Activated CD4-positive, CD25-positive, alpha-beta regulatory T cell treated with anti-CD3 and anti-CD28 coated beads, Interleukin-2, amount 50 U/mL, for 16 hours (primary cell): ENCODE results near the gene USP40.

Source experiments
- DNase-seq: peaks from one replicate; pipeline ENCODE4 v3.0.0-alpha.2; 2020; ENCODE audit warnings: low read depth, low spot score

The USP40 gene

DNA sequence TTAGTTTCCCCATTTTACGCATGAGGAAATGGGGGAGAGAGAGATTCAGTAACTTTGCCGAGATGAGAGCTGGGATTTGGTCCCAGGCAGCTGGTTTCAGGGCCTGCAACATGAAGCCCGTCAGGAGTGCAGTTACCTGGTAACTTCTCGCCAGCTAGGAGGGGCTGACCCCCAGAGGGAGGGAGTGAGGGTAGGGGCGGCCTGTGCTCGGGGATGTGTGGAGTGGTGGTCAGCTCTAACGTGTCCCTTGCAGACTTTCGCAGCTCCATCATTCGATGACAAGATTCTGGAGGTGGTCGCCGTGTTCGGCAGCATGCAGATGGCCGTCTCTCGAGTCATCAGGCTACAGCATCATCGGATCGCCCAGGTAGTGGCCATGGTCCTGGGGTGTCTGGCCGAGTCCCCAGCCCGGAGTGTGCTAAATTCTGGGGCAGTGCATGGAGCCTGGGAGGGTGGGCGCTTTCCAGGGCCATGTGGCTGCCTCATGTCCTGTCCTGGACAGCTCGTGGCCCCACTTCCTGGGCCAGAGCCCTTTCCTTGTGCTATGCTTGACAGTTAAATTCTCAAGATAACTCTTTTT lies 108.5 kb downstream of the USP40 start:
- no peak for DNase-seq

- no peak for DNase-seq
Measured at GRCh38 chr2:233457356-233457755, 109.2 kb downstream of the USP40 start.

- DNase-seq, result no peak
Measured at GRCh38 chr2:233456934-233457333, 109.6 kb downstream of the USP40 start.

DNA sequence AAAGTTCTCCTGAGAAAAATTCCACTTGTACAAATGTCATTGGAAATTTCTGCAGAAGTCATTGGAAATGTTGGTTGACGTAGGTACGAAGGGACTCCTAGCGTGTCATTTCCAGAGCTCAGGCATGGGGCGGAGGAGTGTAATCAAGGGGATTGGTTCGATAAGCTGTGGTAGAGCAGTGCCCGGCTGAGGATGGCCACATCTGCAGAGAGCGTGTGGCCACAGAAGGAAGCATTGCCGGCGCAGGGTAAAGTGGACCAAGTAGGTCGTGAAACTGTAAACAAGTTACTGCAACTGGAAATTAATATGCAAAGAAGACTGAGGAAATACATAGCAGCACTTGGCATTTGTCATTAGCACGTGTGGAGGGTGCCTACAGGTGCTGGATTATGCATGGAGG lies 110.5 kb downstream of the USP40 start:
- DNase-seq, result no peak

DNA sequence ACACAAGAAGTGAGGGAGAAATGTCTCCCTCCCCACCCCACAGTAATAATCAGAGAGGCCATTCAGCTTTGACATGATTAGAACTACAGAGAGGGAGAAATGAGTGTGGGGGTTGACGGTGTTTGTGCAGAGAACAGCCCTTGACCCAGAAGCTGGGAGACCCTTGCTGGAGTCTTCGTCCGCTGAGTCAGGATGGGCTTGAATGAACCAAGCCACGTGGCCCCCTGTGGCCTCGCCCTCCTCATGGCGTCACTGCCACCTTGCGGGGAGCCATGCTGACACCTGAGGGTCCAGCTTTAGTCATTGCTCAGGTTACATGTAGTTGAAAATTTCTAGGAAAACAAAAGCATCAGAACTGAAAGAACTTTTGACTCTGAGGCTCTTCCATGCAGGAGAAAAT lies 111.1 kb downstream of the USP40 start:
- DNase-seq, result no peak

DNA sequence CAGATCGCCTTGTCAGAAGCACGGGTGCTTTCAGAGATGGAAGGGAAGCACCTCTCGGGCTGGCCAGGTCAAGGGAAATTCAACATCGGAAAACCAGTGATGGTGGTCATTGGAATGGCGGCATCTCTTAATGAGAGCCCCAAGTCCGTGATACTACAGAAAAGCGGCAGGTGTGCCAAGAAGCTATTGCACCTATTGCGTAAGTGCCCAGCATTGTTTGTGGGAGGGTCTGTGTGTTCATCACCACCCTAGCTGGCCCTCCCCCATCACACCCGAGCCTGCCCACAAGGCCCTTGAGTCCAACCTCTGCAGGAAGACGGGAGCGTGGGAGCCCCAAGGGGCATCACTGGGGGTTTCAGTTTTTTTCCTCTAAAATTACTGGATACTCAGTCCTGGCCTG lies 111.6 kb downstream of the USP40 start:
- no peak for DNase-seq

GRCh38 chr2:233453916-233454315 lies 112.7 kb downstream of the USP40 start:
- no peak for DNase-seq

GRCh38 chr2:233453111-233453915 lies 113.3 kb downstream of the USP40 start:
- DNase-seq, result no peak

- DNase-seq, result no peak
Measured at GRCh38 chr2:233451950-233452349, 114.6 kb downstream of the USP40 start.

DNA sequence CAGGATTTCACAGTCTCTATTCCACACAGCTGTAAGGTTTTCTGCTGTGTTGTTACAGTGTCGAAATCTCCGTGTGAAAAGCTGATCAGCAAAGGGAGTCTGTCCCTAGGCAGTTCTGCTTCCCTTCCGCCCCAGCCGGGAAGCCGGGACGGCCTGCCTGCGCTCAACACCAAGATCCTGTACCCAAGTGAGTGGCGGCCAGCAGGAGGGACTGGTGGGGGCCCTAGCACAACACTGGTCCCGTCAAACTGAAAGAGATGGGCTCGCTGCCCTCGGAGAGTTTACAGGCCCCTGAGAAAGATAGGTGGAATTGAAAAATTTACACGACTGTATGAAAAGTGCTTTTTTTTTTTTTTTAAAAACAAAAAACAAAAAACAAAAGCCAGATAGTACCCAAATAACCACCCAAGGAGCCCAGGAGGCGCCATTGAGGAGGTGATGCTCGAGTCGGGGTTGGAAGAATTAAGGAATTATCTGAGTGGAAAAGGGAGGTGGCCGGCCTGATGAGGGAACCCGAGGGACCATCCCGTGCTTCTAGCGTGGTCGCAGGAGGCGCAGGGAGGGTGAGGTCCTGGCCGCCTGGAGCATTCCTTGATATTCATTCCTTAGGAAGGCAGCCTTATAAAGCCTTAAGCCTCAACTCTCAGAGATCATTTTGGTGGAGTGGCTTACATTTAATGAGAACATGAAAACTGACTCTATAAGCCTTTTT lies 115.6 kb downstream of the USP40 start:
- no peak for DNase-seq

GRCh38 chr2:233449921-233450863 lies 116.4 kb downstream of the USP40 start:
- no peak for DNase-seq

- no peak for DNase-seq
Measured at GRCh38 chr2:233449081-233449901, 117.3 kb downstream of the USP40 start.

DNA sequence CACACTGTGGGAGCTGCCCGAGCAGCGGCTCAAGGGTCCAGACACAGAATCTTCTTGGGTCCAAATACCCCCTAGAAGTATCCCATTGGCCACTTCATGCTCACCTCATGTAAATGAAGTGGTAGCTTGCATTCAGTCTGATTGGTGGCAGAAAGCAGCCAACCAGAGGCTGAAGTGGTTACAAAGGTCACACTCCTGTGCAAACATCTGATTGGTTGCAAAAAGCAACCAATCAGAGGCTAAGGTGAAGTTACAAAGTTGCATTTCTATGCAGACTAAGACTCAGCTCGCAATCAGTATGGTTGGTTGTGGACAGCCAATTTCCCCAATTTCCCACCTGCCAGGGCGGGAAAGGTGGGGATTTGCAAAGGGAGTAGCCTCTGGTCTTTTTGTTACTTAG lies 118.0 kb downstream of the USP40 start:
- DNase-seq, result no peak

- no peak for DNase-seq
Measured at GRCh38 chr2:233448220-233448559, 118.4 kb downstream of the USP40 start.

DNA sequence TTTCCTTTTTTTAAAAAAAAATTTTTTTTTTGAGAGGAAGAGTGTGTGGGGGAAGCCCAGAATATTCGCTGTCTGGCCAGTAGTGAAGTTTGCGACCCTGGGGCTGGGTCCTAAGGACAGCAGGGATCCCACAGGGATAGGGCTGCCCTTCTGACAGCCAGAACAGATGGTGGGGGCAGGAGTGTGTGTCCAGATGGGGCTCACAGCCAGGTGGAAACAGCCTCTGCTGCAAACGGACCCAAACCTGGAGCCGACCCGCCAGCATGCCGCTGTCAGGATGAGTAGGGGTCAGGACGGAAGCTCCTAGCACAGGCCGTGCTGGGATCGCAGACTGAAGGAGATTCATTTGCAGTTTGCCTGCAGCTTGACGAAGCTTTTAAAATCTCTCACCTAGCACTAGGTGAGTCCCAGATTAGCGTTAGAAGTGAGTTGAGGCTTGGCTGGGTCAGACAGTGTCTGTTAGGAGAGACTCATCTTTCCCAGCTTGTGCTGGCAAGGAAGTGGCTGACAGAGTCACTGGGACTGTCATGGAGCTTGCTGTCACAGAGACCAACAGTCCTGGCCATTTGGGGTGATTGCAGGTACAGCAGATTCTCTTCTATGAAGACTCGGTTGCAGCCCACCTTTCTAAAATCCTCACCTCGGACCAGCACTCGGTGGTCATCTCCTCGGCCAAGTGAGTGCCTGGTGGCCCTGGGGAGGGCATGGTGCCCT lies 118.9 kb downstream of the USP40 start:
- no peak for DNase-seq

DNA sequence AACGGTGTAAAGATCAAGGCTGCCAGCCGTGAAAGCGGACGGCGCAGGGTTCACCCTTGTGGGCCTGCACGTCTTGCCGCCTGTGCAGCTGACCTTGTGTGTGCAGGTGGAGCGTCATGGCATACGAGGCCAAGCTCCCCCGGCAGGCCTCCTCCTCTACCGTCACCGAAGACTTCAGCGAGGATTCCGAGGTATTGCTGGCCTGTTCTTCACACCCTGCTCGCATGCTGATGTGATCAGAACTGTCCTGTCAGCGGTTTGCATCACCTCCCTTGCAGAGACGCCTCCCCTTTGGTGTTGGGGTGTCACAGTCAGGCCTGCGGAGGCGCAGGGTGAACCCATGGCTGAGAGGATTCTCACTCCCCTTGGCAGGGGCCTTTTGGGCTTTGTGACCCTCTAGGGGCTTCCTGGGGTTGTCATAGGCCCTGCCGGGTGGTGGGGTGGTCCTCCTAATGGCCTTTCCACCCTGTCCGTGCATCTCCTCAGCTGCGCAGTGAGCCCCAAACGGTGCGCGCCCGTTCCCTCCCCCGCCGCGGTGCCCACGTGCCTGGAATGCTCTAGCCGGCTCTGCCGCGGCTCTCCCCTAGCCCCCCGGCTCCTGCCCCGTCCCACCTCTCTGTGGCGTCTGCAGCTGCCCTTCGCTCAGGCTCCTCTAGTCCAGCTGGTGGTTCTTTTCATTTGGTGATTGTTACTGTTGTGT lies 119.8 kb downstream of the USP40 start:
- no peak for DNase-seq

DNA sequence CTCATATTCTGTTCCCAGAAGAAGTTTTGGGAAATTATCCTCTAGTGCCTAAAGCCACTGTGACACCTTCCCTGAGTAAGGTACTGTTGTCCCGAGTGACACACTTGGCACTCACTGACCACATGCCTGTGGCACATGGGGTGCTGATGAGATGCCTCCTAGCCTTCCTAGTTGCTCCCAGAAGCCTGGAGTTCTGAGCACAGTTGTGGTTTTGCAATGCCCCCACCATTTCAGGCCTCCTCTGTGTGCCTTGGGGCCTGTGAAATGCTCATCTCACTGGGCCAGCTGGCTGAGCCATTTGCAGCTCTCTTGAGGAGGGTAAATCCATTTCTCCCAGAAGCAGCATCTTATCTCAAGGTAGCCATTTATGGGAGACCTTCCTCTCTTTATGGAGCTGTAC lies 120.5 kb downstream of the USP40 start:
- DNase-seq, result no peak

DNA sequence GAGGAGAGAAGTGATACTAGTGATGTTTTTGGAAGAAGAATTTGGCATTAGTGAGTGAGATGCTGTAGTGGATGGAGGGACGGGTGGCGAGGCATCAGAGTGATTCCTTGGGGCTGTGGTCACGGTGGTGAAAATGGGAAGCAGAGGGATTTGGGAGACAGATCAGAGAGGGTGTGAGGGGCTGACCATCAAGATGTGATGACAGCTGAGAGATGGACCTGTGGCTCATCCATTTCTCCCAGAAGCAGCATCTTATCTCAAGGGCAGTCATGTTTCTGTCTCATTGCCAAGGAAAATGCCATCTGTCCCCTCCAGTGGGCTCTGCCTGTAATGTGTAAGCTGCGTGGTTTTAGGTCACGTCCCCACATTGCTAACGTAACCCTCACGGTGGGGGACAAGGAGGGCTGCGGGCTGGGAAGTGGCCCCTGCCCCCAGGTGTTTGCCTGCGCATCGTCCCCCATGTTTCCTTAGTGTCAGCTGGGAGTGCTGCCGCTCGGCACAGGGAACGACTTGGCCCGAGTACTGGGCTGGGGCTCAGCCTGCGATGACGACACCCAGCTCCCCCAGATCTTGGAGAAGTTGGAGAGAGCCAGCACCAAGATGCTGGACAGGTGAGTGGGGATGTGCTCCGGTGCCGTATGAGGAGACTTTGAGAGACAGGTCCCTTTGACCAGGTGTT lies 121.3 kb downstream of the USP40 start:
- DNase-seq, result no peak

GRCh38 chr2:233444501-233444900 lies 122.1 kb downstream of the USP40 start:
- no peak for DNase-seq
